Hematopoietic multipotent progenitor cell treated with erythropoietin and hydrocortisone succinate and interleukin-3 and kit ligand, for 8 days (in vitro differentiated cells): ENCODE data around the gene TMEM165.

ENCODE experiments used
- DNase-seq: peaks from one replicate; pipeline ENCODE4 v3.0.0-alpha.2; 2015

TMEM165 gene

DNA sequence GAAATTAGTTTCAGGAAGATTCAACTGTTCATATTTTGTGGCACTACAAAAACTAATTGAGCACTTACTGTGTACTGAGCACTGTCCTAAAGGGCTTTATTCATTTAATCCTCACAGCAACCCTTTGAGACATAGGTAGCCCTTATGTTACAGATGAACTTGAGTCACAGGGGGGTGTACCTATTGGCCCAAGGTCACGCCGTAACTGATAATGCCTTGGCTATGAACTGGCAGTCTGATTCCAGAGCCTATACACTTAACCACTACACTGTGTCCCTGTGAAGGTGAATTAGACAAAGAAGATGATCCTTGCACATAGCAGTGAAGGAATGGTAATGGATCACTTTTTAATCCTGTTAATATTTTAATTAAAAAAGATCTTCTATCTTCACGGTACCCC is 12.0 kb downstream of the TMEM165 start:
- DNase-seq: no peak

DNA sequence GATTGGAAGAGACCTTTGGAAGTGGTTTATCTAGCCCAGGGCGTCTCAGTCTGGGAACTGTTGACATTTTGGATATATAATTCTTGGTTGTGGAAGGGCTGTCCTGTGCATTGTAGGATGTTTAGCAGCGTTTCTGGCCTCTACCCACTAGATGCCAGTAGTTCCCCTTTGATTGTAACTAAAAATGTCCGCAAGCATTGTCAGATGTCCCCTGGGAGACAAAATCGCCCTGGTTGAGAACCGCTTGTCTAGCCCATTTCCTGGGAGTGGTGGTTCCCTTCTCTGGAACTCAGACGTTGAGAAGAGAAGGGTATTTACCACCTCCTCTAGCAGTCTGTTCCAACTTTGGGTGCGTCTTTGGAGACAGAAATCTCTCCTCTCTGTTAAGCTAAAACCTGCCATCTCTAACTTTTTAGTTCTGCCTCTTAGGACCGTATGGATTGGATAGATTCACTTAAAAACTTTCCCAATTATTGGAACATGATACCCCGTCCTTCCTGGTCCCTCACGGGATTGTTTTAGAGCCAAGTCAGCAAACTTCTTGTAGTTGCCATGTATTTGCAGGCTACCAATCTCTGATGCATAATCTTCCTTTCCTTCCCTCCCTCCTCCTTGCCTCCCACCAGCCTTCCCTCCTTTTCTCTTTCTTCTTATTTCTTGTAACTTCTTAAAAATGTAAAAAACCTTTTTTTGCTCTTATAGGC is 13.9 kb downstream of the TMEM165 start:
- DNase-seq: peak; percentile 44

DNA sequence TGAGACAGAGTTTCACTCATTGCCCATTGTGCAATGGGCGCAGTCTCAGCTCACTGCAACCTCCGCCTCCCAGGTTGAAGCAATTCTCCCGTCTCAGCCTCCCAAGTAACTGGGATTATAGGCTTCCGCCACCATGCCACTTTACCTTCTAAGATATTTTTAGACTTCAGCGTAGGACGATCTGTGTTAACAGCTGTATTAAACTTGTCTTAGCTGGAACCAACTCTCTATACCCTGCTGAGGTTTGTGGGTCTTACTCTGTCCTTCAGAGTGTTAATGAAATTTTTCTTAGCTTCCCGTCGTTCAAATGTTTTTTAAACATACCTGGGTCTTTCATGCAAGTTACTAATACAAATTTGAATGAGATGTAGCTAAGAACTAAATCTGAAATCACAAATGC is 14.7 kb downstream of the TMEM165 start:
- DNase-seq: no peak

DNA sequence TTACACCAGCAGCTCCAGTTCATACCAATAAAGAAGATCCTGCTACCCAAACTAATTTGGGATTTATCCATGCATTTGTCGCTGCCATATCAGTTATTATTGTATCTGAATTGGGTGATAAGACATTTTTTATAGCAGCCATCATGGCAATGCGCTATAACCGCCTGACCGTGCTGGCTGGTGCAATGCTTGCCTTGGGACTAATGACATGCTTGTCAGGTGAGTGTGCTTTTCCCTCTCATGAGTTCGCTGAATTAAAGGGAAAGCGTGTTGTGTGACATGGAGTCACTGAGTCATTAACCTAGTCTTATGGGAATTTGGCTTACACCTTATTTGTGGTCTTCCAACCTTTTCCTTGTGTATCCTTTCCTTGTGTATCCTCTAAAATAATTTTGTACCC is 15.9 kb downstream of the TMEM165 start:
- DNase-seq: no peak

DNA sequence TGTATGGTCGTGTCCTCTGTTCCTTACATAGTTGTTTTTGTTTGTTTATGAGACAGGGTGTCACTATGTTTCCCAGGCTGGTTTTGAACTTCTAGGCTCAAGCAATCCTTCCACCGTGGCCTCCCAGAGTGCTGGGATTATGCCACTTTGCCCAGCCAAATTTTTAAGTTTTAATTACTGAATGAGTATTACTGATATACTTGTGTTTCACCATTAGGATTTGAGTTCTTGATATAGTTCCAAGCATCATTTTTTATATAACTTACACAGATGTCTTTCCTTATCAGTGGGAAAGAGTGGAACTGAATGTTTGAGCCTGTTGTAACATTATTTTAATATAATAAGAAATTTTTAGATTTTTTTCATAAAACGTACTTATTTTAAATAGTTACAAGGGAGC is 20.4 kb downstream of the TMEM165 start:
- DNase-seq: no peak

DNA sequence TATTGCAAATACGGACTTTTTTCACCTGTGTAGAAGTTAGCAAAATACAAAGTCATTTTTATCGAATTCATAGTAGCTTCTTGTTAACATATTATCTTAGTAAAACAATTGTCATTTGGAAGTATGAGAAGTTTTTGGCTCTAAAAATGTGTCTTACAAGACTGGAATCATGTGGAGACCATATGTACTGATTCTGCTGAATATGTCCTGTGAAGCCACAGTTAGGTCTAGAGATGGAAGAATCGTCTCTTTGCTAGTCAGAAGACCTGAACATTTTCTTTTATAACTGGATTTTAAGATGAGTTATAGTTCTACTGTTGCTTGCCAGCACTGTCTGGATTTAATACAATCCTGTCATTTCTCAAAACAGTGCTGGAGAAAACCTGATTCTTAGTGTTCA is 29.0 kb downstream of the TMEM165 start:
- no peak for DNase-seq

DNA sequence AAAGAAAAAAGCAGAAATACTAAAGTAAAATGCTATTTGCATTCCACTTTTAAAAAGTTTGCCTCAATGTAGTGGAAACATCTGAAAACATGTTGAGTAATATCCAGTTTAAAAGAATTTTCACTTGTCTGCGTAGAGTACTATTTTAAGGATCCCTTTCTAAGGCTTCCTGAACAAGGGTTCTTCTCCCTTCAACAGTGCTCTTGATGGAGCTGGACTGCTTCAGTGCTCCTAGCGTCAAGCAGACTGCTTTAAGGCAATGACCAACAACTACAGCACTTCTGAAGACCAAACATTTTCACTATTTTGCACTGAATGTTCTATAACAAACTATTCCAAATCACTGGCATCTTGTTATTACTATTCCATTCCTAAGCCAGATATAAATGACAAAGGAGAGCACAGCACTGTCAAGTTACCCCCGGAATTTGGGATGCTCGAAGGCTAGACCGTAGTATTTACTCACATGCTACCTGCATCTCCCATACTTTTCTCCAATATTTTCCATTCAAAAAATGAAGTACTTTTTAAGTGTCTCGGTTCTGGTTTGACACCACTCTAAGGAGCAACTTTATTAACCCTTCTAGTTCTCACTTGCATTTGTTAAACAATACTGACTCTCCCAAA is 36.1 kb downstream of the TMEM165 start:
- no peak for DNase-seq

DNA sequence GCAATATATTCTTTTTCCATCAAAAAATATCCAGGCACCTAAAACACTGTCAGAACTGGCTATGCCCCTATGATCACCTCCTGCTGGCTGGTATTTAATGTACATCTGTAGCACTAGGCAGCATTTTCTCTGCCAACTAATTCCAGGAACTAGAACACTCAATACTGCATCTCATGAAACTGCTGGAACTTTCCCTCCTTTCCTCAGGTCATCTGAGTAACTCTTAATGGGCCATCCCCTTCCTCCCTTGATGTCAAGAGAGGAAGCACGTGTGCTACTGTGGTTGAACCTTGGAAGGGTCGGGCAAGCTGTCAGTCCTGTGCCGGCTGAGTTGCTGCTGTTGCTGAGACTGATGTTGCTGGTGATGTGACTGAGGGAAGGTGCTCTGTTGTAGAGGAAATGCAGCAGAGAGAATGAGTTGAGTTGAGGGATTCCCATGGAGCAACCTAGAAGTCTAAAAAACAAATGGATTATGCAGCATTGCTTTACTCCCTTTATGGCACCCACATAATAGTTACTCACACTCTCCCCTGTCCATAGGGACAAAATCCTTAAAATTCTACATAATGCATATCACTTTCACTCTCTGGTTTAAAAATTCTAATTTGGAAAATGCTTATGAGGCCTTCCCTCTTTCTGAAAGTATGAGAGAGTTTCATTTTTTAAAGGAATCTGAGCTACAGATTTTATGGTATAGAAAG is 39.5 kb downstream of the TMEM165 start:
- peak; percentile 34 for DNase-seq

DNA sequence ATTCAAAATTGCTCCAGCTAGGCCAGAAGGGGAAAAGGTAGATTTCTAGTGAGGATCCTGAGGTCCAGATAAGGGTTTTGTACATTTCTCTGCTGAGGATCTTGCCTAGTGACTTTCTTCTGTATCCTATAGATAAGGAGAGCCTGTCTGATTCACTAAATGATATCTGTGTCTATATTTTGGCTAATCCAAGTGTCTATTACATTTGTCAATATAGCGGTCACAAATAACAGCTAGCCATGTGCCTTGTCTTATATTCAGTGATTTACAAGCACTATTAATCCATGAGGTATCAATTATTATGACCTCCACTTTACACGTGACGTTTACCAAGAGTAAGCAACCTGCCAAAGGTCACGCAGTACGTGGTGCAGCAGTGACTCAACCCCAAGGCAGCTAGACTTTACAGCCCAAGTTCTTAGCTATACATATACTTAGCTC is 41.6 kb downstream of the TMEM165 start:
- DNase-seq: peak; percentile 29

DNA sequence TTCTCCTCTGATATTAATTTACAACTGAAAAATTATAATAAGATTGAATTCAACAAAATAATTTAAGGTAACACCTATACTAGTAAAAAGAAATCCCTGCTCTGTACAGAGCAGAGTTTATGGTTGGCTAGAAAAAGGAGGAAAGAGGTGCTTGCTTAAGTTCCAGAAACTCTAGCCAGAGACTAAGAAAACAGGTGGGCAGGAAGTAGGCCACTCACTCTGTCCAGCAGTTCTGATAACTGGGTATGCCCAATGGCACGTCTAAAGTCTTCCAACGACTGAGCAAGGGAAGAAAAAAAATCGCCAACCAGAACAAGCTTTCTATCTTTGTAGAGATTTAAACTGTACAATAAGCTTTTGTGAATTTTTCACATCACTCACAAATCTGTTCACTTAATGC is 42.1 kb downstream of the TMEM165 start:
- no peak for DNase-seq

DNA sequence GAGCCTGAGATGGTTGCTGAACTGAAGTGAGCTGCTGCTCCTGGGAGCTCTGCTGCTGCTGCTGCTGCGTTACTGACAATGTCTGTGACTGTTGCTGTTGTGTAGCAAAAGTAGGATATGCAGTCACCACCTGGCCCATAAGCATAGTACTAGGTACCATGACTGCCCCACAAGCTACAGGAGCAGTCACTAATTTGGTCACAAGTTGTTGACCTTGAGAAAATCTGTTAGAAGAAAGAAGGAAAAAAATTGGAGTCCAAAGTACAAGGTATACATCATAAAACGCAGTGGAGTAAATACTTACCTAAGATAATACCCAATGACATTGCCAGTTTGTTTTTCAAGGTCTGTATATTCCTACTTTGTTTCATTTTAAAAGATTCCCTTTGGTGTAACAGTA is 42.6 kb downstream of the TMEM165 start:
- DNase-seq: no peak

DNA sequence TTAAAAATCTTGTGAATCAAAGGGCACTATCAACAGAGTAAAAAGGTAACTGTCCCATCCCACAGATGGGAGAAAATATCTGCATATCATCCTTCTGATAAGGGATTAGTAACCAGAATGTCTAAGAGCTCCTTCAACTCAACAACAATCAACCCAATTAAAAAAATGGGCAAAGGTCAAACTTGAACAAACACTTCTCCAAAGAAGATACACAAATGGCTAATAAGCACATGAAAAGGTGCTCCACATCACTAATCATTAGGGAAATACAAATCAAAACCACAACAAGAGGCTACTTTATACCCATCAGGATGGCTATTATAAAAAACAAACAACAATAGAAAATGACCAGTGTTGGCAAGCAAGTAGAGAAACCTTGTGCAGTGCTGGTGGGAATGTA is 43.3 kb downstream of the TMEM165 start:
- DNase-seq: no peak

DNA sequence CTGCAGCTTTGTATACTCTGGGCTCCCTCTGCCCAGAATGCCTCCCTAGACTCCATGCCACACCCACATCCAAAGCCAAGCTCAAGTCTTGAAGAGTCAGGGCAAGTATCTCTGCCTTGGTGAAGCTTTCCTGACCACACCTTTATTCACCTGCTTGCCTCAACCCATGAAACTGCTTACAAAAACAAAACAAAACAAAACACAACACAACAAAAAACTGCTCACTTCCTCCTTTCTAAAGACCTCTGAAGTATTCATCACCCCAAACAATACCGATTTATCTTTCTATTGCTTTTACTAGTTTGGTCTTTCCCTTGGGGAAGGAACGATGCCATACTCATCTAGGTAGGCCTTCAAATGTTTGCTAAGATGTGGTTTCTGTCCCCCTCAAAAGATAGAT is 45.0 kb downstream of the TMEM165 start:
- no peak for DNase-seq

DNA sequence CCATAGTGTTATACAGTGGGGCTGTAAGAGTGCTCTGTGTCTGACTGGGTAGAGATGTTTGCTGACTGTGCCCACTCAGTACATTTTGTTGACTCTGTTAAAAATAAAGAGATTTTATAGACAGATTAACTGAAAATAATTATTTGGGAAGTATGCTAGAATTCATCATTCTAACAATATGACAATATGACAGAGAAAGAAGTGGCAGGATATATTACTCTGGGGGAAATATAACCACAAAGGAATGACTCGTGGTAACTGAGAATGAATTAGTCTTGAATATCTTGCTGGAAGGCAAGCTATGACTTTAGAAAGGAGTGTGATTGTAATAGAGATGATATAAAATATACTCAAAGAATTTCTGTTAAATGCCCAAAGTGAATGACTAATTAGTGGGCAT is 46.8 kb downstream of the TMEM165 start:
- DNase-seq: no peak

DNA sequence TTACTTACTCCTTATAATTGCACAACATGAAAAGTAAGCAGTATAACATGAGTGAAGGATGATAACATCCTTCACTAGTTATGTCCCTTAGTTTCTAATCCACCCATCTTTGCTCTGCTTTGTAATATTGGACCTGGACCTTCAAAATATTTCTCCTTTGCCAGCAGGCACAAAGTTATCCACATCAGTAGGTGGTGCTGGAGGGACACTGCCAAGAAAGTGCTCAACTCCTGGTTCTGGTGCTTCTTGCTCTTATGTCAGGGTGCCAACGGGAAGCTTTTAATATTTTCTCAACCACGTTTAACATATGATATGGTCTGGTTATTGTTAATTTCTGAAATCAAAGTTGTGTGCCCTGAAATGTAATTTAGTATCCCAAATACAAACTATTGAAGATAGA is 49.1 kb downstream of the TMEM165 start:
- DNase-seq: peak; percentile 42

DNA sequence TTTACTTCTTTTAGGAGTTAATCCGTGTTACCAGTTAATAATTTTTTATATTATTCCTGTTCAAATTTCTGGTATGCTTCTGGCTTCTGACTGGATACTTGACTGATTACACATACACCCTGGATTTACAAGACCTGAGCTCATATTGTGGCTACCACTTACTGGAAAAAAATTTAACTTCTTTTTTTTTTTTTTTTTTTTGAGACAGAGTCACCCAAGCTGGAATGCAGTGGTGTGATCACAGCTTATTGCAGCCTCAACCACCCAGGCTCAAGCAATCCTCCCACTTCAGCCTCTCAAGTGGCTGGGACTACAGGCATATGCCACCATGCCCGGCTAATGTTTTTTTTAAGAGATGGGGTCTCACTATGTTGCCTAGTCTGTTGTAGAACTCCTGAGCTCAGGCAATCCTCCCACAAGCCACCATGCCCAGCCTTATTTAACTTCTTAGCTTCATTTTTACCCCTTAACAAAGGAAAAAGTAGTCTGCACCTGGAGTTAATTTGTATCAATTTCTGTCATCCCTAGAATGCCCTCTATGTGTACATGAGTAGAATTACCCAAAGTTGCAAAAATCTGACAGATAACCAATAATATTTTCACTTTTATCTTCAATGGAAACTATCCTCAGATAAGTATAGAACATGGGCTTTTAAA is 50.3 kb downstream of the TMEM165 start:
- no peak for DNase-seq

DNA sequence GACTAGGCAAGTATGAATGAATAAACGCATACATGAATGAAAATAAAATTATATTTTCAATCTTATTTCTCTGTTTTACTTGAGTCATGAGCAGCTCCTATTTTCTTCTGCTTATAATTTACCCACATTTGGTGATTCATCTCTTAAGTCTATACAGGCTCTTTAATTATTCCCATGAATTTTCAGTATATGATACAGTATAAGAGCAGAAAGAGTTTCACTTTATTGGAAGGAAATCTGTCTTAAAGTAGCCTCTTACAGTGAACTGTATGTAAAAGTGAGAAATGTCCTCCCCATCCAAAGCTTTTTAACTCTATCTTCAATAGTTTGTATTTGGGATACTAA is 50.8 kb downstream of the TMEM165 start:
- no peak for DNase-seq

DNA sequence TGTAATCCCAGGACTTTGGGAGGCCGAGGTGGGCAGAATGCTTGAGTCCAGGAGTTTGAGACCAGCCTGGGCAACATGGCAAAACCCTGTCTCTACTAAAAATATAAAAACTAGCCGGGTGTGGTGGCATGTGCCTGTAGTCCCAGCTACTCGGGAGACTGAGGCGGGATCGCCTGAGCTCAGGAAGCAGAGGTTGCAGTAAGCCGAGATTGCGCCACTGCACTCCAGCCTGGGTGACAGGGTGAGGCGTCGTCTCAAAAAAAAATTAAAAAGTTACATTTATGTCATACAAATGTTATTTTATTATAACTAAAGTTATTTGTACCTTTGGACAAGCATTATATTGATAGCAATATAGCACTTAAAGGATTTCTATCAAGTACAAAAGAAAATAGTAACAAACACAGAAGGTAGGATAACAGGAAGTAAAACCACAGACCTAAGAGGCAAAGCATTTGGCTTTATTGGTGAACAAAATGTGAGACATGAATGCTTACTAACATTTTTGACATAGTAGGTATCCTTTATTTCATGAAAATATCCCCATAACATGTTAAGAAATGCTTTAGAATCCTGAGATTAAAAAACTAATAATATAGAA is 51.5 kb downstream of the TMEM165 start:
- DNase-seq: no peak

DNA sequence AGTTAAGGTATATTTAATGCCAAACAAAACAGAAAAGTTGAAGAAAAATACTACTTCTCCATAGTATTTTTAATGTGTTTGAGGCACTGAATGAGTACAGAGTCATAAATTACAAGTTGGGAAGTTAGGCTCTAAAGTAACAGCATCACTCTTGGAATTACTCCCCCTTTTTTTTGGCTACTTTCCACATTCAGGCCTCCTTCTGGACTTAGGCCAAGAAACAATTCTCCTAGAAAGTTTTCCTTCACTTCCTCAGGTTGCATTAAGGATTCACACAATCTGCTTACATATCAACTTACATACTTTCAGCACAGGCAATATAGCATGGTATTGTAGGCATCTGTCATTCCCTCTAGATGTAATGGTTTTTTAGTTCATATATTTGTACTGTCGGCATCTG is 52.1 kb downstream of the TMEM165 start:
- no peak for DNase-seq

DNA sequence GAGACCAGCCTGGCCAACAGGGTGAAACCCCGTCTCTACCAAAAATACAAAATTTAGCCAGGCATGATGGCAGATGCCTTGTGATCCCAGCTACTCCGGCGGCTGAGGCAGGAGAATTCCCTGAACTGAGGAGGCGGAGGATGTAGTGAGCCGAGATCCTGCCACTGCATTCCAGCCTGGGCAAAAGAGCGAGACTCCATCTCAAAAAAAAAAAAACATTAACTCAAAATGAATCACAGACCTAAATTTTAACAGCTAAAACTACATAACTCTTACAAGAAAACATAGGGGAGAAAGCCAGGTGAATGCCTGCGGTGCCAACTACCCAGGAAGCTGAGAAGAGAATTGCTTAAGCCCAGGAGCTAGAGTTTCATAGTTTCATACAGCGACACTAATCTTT is 54.8 kb downstream of the TMEM165 start:
- no peak for DNase-seq

DNA sequence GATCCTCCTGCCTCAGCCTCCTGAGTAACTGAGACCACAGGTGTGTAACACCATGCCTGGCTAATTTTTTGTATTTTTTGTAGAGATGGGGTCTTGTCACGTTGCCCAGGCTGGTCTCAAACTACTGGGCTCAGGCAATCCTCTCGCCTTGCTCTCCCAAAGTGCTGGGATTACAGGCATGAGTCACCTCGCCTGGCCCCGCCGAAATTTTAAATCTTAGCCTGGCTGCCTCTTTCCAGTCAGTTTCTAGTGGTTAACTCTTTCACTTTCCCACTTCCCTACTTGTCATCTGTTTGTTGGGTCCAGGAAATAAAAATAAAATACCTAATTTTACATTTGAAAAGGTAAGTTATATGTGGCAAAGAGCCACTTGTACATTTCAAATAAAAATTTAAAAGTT is 62.4 kb downstream of the TMEM165 start:
- no peak for DNase-seq

DNA sequence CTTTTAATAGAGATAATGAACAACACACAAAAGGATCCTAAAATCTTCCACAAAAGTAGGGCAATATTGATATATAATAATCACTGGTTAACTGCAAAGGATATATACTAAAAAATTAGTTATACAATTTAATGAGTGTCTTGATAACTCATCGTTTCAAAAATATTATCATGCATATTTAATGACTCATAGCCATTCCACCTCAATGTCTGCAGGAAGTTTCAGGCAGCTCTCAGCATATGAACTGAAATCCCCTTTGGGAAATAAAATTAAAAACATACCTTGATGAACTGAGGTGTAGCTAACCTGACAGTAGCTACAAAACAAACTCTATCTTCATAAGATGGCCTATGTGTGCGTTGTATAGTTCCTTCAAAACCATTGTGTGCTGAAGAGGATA is 62.9 kb downstream of the TMEM165 start:
- no peak for DNase-seq

DNA sequence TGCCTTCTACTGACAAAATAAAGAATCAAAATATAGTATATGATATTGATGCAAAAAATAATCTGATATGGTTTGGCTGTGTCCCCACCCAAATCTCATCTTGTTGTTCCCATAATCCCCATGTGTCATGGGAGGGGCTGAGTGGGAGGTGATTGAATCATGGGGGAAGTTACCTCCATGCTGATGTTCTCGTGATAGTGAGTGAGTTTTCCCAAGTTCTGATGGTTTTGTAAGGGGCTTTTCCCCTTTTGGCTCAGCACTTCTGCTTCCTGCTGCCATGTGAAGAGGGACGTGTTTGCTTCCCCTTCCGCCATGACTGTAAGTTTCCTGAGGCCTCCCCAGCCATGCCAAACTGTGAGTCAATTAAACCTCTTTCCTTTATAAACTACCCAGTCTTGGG is 70.2 kb downstream of the TMEM165 start:
- DNase-seq: no peak

DNA sequence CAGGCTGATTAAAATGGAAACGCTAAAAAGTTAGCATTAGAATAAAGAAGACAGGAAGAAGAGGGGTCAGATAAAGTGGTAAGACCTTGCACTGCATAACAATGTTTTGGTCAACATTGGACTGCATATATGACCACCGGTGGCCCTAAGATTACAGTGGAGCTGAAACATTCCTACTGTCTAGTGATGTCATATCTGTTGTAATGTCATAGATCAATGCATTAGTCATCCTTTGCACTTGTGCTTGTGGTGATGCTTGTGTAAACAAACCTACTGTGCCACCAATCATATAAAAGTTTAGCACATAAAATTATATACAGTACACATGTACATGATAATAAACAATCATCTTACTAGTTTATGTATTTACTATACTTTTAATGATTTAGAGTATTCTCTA is 73.0 kb downstream of the TMEM165 start:
- no peak for DNase-seq
